Panc1 (cell line): ENCODE data around the gene NMNAT3. TPM values are rescaled to one million over a fixed set of nuclear protein-coding genes. Genes with fewer than 3 reads are reported as not detected.

Experiments used
- ATAC-seq: fragments of 200-7000 bp; cut with Tn5 transposase; 2 replicates; pipeline ENCODE4 v1.9.1; 2020; ENCODE audit warnings: mild to moderate bottlenecking, moderate library complexity
- BruUV-seq: library from RNA; stranded (reverse); fragments of 400-500 nt; replicated peaks from 2 replicates; lab custom pipeline; 2021; lab: Mats Ljungman, UMichigan
- CTCF ChIA-PET: fragments of 300-600 bp; sonication (Branson Sonifier 250); formaldehyde crosslinking; loops from one replicate; lab custom pipeline; 2022; ENCODE audit warnings: antibody characterized with exemption; lab: Charles Lee
- POLR2A ChIA-PET: fragments of 300-600 bp; sonication (Branson Sonifier 250); formaldehyde crosslinking; loops from one replicate; lab custom pipeline; 2022; ENCODE audit warnings: antibody characterized with exemption; lab: Charles Lee
- DNase-seq: peaks from one replicate; pipeline ENCODE4 v3.0.0-alpha.2; 2010; ENCODE audit warnings: low read depth, low spot score
- H3K27ac ChIP-seq: 2 replicates; pipeline ENCODE4 v1.5.1; 2011; ENCODE audit warnings: mild to moderate bottlenecking, low read length, inconsistent platforms
- H3K27me3 ChIP-seq: fragments of 200-500 bp; sonication (Bioruptor generic); 2 replicates; pipeline ENCODE4 v1.6.0; 2014; ENCODE audit warnings: low read length, inconsistent platforms; ENCODE audit not compliant: control insufficient read depth, insufficient read depth
- H3K36me3 ChIP-seq: fragments of 200-500 bp; sonication (Bioruptor generic); 2 replicates; pipeline ENCODE4 v1.5.1; 2014; ENCODE audit warnings: inconsistent platforms, mild to moderate bottlenecking, low read length, moderate library complexity; ENCODE audit not compliant: control insufficient read depth, insufficient read depth
- H3K4me1 ChIP-seq: 2 replicates; pipeline ENCODE4 v1.5.1; 2011; ENCODE audit warnings: inconsistent platforms, mild to moderate bottlenecking, low read length, moderate library complexity; ENCODE audit not compliant: control insufficient read depth, insufficient read depth
- H3K4me3 ChIP-seq, 2 experiments: 2 replicates each; pipeline ENCODE4 v1.5.1; 2011 to 2012; ENCODE audit warnings: low read depth in 2 of 2, low read length in 2 of 2, mild to moderate bottlenecking in 2 of 2, inconsistent platforms in 1 of 2, moderate library complexity in 1 of 2
- H3K9me3 ChIP-seq: fragments of 200-500 bp; sonication (Bioruptor generic); 2 replicates; pipeline ENCODE4 v1.5.1; 2014; ENCODE audit warnings: low read depth, mild to moderate bottlenecking, inconsistent platforms, low read length, moderate library complexity; ENCODE audit not compliant: control insufficient read depth, insufficient read depth
- CTCF ChIP-seq: fragments of 450-650 bp; IDR thresholded peaks from 2 replicates; pipeline ENCODE4 v1.5.1; 2017; ENCODE audit warnings: mild to moderate bottlenecking
- POLR2AphosphoS5 ChIP-seq: IDR thresholded peaks from 2 replicates; pipeline ENCODE4 v1.6.1; 2012; ENCODE audit warnings: mild to moderate bottlenecking, low read depth, low read length, moderate library complexity
- REST ChIP-seq, 2 experiments: IDR thresholded peaks; 2 replicates each; pipeline ENCODE4 v1.6.1; 2011 to 2012; ENCODE audit warnings: low read depth in 2 of 2, control low read depth in 1 of 2, low read length in 1 of 2, mild to moderate bottlenecking in 1 of 2, moderate library complexity in 1 of 2; ENCODE audit not compliant: insufficient read depth in 1 of 2
- SIN3A ChIP-seq: IDR thresholded peaks from 2 replicates; pipeline ENCODE4 v1.6.1; 2012; ENCODE audit warnings: low read depth, mild to moderate bottlenecking, low read length, moderate library complexity, borderline replicate concordance; ENCODE audit not compliant: insufficient read depth
- TCF7L2 ChIP-seq: IDR thresholded peaks from 2 replicates; pipeline ENCODE4 v1.6.1; 2011; ENCODE audit warnings: mild to moderate bottlenecking, low read depth, low read length, inconsistent platforms
- in situ Hi-C: cut with HindIII; loops from 2 replicates; pipeline ENCODE4 v1.10.0; 2016; ENCODE audit warnings: low sequenced_read_pairs, low pct_unique_long_range_greater_than_20kb
- intact Hi-C: fragments of 100-400 bp; cut with micrococcal nuclease; formaldehyde crosslinking; loops from one replicate; pipeline ENCODE4 v1.10.0; 2022; ENCODE audit not compliant: unreplicated experiment
- total RNA-seq: library from RNA; stranded (reverse); gene quantifications from one replicate; pipeline ENCODE4 v1.2.1, GENCODE V29; 2021; ENCODE audit not compliant: unreplicated experiment

Gene NMNAT3
- total RNA-seq, 1 experiment from 2014 or later = 1.9 TPM

GRCh38 chr3:139718415-139718814 lies 40.6 kb upstream of the NMNAT3 start:
- no peak for DNase-seq
- in situ Hi-C loops (no loop called here), intact Hi-C loops (no loop called here)
- H3K27ac ChIP-seq = no peak overlapping the region
- ChIA-PET POLR2A (no interaction called here), CTCF (interaction anchor here (0.5 kb wide), 1 partner anchor 852 kb away, joined by 3 read pairs; no protein-coding TSS in a partner anchor)
- no peaks in the 10 kb centered on the region for H3K9me3 ChIP-seq
- no TSS peak for BruUV-seq
- no peak for TF ChIP-seq TCF7L2
- peak; percentile 71 for TF ChIP-seq CTCF
- H3K36me3 ChIP-seq = no peaks in the 10 kb centered on the region
- H3K4me3 ChIP-seq = no peak overlapping the region
- no peaks in the 10 kb centered on the region for H3K4me1 ChIP-seq
- H3K27me3 ChIP-seq = peaks cover 3% of the 10 kb centered on the region; the same call in 1 of the 2 replicates
- peak; percentile 82 for ATAC-seq

- no peak for DNase-seq
- H3K27ac ChIP-seq = no peak overlapping the region
- ChIA-PET CTCF (no interaction called here), POLR2A (no interaction called here)
- no peaks in the 10 kb centered on the region for H3K9me3 ChIP-seq
- TF ChIP-seq REST (IDR thresholded peaks at IDR 0.05; ENCODE audit: insufficient read depth in 1 of 2, low read depth in 2 of 2, low read length in 1 of 2) (no peak), SIN3A (no peak), TCF7L2 (no peak), CTCF (no peak), POLR2AphosphoS5 (no peak)
- no peaks in the 10 kb centered on the region for H3K4me1 ChIP-seq
- H3K36me3 ChIP-seq = no peaks in the 10 kb centered on the region
- no TSS peak for BruUV-seq
- H3K4me3 ChIP-seq = no peak overlapping the region
- peaks cover 5% of the 10 kb centered on the region; the same call in 1 of the 2 replicates for H3K27me3 ChIP-seq
- in situ Hi-C loops = no loop called here
- no peak for ATAC-seq
- intact Hi-C loops = no loop called here
Measured at GRCh38 chr3:139716908-139717485, 39.2 kb upstream of the NMNAT3 start.
